Inflammatory macrophage treated with lipopolysaccharide for 1 hour (primary cell): ENCODE results near the gene FAR2.
"Not testable (repeated sequence)": the region's sequence is repeated elsewhere in the genome, so short reads cannot be mapped to it uniquely, and the experiment has no call there.

ENCODE experiments used
- DNase-seq, 2 donors: peaks; one replicate each; pipeline ENCODE4 v3.0.0-alpha.2; 2020 to 2022

FAR2 gene

DNA sequence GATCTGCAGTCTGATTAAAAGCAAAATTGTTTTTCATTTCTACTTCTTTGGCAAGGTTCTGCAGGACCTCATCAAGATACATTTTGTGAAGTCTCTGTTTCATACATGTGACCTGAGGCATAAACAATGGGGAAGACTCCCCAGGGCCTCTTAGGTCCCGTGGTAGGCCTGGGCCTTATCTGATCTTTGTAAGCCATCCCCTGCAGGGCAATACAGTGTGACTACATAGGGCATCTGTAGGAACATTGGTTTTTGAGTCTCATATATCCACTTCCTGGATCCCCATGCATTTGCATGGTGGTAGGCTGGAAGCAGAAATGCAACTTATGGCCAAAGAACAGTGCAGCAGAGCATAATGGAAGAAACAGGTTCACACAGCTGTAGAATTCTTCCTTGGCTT lies 6.0 kb downstream of the FAR2 start:
- no peak for DNase-seq

GRCh38 chr12:29157486-29157946 lies 8.4 kb downstream of the FAR2 start:
- no peak for DNase-seq

GRCh38 chr12:29158115-29158763 lies 9.2 kb downstream of the FAR2 start:
- peak; percentile 78 to 85 for DNase-seq

DNA sequence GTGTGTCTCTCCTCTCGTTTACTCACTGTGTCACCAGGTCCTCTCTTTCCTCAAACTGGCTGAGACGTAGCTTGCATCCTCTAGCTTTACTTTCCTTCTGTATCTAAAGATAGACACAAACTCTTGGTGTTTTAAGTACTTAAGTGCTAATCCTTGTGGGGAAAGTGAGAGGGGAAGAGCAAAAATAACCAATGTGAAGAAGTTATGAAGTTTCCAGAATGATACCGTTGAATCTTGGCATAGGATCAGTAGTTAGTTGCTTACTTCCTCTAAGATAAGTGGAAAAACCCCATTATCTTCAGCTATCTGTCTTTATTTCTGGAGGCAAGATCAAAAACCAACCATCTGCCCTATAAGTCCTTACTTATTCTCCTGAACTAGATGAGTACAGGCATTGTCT lies 10.6 kb downstream of the FAR2 start:
- DNase-seq = peak; percentile 72 to 83

- DNase-seq = no peak
These were observed 11.2 kb downstream of the FAR2 start for GRCh38 chr12:29160230-29160629.

DNA sequence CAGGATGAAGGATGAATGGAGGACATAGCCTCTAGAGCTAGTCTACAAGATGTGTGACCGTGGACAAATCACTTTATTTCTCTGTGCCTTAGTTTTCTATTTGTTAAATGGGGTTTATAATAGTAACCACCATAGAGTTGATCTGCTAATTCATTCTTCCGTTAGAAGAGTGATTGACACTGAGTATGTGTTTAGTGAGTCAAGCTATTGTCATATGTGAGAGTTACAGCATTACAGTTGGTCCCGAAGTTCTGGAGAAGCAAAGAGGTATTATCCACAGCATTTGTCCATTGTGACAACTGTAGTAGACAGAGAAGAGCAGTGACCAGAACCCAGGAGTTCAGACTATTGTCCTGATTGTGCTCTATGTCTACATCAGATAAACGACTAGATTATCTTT lies 14.1 kb downstream of the FAR2 start:
- no peak for DNase-seq

DNA sequence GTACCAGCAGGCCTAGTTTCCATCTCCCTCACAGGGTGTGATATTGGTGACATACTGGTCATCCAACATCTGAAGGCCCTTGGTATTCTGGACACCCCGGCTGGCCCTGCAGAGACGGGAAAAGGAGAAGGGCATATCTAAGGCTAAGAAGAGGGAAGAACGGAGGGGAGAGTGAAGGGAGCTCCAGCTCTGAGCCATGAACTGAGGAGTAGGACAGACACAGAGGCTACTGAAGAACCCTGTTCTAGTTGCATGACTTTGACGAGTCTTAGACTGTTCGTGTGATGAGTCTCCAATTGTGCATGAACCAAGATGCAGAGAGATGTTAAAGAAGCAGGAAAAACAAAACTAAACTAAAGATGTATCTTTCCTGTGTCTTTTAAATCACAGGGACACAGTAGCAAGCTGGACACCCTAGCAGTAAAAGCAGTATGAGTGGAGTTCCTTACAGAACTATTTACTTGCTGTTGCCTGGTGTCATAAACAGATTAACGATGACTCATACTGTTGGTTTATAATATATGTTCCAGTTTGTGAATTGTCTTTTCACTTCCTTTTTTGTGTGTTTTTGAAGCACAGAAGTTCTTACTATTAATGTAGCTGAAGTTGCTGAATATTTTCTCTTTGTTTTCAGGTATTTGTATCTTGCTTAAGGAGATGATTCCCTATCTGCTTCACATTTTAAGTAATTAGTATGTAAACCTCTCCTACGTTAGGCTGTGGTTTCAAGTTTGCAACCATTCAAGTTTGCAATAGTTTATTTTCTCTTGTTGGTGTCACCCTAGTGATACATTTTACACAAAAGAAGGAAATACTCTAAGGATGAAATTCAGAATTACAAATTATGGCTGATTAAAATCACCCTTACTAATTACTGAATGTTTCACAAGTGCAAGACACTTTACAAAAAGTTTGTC lies 15.7 kb downstream of the FAR2 start:
- peak; percentile 72 to 88 for DNase-seq

DNA sequence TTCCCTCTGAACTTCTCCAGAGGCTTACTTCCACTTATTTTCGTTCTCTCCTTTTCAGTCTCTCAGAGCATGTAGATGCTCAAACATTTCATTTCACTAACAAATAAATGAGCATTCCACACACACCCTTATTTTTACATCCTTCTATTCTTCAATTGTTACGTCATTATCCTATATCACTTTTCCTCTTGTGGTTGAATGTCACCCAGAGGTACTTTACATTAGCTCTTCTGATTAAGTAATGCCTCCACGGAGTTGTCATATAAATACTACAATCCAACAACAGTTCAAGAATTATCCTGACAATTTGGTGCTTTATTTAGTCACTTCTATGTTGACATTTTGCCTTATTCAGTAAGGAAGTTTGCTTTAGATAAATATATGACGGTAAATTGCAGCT lies 18.4 kb downstream of the FAR2 start:
- no peak for DNase-seq

DNA sequence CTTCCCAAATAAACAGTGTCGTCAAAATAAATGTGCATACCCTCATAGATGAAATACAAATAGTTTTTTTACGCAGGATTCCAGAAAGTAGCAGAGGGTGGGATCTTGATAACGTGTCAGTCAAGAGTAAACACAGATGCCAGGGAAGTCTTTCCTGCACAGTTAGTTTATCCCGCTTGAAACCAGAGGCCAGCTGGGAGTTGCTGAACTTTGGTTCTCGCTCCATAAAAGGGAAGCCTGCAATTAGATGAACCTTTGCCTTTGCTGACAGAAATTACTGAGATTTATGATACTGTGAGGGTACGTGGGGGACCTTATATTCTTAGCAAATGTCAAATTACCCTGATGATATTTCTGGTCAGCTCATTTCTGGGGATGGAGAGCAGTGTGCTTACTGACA lies 18.9 kb downstream of the FAR2 start:
- no peak for DNase-seq

- DNase-seq = peak in 1 of 2 donors; percentile 45
These were observed 20.9 kb downstream of the FAR2 start for GRCh38 chr12:29169978-29170377.

DNA sequence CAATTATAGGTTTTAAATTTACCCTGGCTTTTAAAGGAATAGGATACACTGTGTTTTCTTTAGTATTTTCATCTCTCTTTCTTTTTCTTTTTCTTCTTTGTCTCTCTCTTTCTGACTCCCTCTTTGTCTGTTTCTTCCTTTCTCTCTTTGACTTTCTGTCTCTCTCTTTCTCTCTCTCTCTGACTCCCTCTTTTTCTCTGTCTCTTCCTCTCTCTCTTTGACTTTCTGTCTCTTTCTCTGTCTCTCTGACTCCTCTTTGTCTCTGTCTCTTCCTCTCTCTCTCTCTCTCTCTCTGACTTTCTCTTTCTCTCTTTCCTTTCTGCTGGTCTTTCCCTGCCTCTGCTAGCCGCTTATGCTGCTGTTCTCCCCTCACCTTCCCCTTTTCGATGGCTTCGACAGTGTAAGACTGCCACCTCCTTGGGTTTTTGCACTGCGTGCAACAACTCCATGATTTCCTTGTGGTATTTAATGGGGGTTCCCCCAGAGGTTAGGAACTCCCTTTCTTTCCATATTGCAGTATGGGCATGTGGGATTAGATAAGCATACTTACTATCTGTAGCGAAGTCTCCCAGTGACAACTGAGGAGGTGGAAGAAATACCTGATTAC lies 21.5 kb downstream of the FAR2 start:
- peak; percentile 85 to 93 for DNase-seq

- no peak for DNase-seq
These were observed 22.6 kb downstream of the FAR2 start for GRCh38 chr12:29171421-29172258.

DNA sequence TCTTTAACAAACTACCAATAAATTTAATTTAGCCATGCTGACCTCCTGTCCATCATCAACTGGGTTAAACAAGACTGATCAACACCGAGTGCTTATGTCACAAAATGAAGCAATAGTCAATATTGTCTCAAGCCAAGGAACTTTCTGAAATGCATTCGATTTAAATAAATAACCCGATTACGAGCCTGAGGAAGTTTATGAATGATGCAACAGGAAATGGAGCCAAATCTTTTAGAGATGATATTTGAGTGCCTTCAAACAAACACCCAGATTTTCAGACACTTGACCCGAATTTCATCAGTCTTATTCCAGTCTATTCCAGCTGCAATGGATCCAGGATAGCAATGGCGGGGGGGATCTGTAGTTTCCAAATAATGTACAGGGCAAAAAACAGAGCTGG lies 27.9 kb downstream of the FAR2 start:
- DNase-seq = peak; percentile 86 to 88

DNA sequence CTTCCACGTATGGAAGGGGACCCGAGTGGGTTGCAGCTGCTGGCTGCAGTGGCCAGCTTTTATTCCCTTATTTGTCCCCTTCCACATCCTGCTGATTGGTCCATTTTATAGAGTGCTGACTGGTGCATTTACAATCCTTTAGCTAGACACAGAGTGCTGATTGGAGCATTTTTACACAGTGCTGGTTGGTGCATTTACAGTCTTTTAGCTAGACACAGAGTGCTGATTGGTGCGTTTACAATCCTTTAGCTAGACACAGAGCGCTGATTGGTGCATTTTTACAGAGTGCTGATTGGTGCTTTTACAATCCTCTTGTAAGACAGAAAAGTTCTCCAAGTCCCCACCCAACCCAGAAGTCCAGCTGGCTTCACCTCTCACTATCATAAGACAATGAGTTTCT lies 33.2 kb downstream of the FAR2 start:
- not testable (repeated sequence) for DNase-seq

DNA sequence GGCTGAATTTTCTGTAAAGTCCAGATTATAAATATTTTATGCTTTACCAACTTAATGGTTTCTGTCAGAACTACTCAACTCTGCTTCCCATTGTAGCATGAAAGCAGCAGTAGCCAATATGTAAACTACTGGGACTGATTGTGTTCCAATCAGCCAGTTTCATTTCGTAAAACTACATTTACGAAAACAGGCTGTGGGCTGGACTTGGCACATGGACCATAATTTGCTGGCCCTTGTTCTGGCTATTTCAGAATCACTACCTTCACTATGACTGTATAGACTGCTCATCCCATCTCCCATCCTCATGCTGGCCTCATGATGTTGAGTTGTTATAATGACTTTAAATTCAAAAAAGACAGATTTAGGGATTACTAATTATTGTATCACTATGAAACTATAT lies 38.7 kb downstream of the FAR2 start:
- DNase-seq = no peak

- no peak for DNase-seq
These were observed 42.3 kb downstream of the FAR2 start for GRCh38 chr12:29191267-29191850.

- DNase-seq = no peak
These were observed 49.8 kb downstream of the FAR2 start for GRCh38 chr12:29198901-29199300.

DNA sequence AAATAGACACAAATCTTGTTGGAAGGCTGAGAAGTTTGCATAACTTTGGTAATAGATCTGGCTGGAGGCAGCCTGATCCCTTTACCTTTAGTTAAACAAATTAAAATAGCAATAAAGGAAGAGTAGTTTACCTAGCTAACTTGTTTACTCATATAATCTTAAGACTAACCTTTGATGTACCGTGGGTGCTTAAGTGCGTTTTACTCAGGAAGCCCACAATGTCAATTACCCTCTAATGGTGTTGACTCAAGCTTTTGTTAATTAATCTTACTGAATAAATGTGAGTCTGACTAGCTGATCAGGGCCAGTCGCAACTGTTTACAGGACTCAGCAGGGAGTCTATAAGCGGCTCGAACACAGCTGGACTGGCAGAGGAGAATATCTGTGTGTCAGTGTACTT lies 51.5 kb downstream of the FAR2 start:
- no peak for DNase-seq

DNA sequence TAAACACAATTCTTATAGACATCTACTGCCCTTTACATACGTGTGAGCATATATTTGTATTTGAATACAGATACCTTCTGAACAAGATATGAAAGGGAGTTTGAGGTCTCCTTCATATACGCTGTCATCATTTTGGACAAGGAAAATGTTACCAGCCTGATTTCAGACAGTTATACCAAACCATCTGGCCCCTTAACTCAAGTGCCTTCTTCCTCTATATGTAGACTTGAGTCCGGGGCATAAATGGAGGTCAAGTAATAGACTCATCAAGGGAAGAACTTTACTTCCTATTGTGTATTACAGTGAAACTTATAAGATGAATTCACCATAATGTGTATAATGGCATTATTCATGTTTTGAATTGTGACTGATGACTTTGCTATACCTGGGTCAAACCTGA lies 52.2 kb downstream of the FAR2 start:
- no peak for DNase-seq

- DNase-seq = no peak
These were observed 52.7 kb downstream of the FAR2 start for GRCh38 chr12:29201746-29202145.

GRCh38 chr12:29204521-29204920 lies 55.4 kb downstream of the FAR2 start:
- no peak for DNase-seq

GRCh38 chr12:29207120-29207519 lies 58.0 kb downstream of the FAR2 start:
- DNase-seq = peak; percentile 78 to 93
